Tibial nerve (tissue), 4 donors: ENCODE measurements around the gene RTF1.

Experiments used
- EP300 ChIP-seq, 2 donors: sonication (generic); formaldehyde crosslinking; IDR thresholded peaks; one replicate each; pipeline ENCODE4 v1.6.1; 2017; ENCODE audit warnings: antibody characterized with exemption in 2 of 2, mild to moderate bottlenecking in 1 of 2
- TF ChIP-seq, protein P1 (sequence below), 5 experiments: fragments of 200-600 bp in 3 of 5; fragments of 450-650 bp in 2 of 5; sonication (generic) in 3 of 5; IDR thresholded peaks; one replicate each; pipeline ENCODE4 v1.5.1; 2016 to 2019; ENCODE audit warnings: antibody characterized with exemption in 5 of 5, mild to moderate bottlenecking in 3 of 5, moderate library complexity in 2 of 5

GRCh38 chr15:41521614-41522013 is 104.7 kb downstream of the RTF1 start:
- TF ChIP-seq, protein P1, sequence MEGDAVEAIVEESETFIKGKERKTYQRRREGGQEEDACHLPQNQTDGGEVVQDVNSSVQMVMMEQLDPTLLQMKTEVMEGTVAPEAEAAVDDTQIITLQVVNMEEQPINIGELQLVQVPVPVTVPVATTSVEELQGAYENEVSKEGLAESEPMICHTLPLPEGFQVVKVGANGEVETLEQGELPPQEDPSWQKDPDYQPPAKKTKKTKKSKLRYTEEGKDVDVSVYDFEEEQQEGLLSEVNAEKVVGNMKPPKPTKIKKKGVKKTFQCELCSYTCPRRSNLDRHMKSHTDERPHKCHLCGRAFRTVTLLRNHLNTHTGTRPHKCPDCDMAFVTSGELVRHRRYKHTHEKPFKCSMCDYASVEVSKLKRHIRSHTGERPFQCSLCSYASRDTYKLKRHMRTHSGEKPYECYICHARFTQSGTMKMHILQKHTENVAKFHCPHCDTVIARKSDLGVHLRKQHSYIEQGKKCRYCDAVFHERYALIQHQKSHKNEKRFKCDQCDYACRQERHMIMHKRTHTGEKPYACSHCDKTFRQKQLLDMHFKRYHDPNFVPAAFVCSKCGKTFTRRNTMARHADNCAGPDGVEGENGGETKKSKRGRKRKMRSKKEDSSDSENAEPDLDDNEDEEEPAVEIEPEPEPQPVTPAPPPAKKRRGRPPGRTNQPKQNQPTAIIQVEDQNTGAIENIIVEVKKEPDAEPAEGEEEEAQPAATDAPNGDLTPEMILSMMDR (IDR thresholded peaks at IDR 0.05): no peak
- TF ChIP-seq EP300 (IDR thresholded peaks at IDR 0.05): no peak
